ENCODE results near the gene DR1. TPM values are rescaled to one million over a fixed set of nuclear protein-coding genes. Genes with fewer than 3 reads are reported as not detected.
A peak's percentile ranks its signal among the peaks of the same experiment; 100 is the strongest.

Gene DR1
- total RNA-seq, 1 donor from 2014 or later = 78.3 TPM

- Histone ChIP-seq H2AFZ (replicated peaks) (no peak overlapping the region), H4K20me1 (ENCODE audit: low read depth) (no peaks in the 10 kb centered on the region), H3K27me3 (no peaks in the 10 kb centered on the region), H3K79me2 (ENCODE audit: low read depth) (no peaks in the 10 kb centered on the region), H3K4me3 (no peak overlapping the region), H3K9ac (no peak overlapping the region), H3K36me3 (peaks cover 4% of the 10 kb centered on the region), H3K27ac (no peak overlapping the region), H3K4me2 (no peak overlapping the region), H3K9me3 (ENCODE audit: low read depth) (no peaks in the 10 kb centered on the region), H3F3A (ENCODE audit: low read depth) (no peaks in the 10 kb centered on the region), H3K4me1 (no peaks in the 10 kb centered on the region)
- no peak for DNase-seq (ENCODE audit: low spot score)
- H3K4me3 Mint-ChIP-seq = no peak overlapping the region
- TF ChIP-seq EZH2phosphoT487 (IDR thresholded peaks at IDR 0.05) (no peak), CTCF (IDR thresholded peaks at IDR 0.05) (no peak), EZH2 (IDR thresholded peaks at IDR 0.05) (no peak)
- H3K27me3 Mint-ChIP-seq (ENCODE audit: insufficient read depth, low read depth) = no peaks in the 10 kb centered on the region
- no peaks in the 10 kb centered on the region for H3K9me3 Mint-ChIP-seq
- peaks cover 2% of the 10 kb centered on the region for H3K36me3 Mint-ChIP-seq
- no peaks in the 10 kb centered on the region for H3K4me1 Mint-ChIP-seq
- H3K27ac Mint-ChIP-seq = no peak overlapping the region
Observed at GRCh38 chr1:93302078-93302477, 43.6 kb upstream of the DR1 start.

GRCh38 chr1:93304716-93305138 is 41.0 kb upstream of the DR1 start:
- Mint-ChIP-seq H3K4me1 (no peaks in the 10 kb centered on the region), H3K36me3 (peaks cover under 1% of the 10 kb centered on the region), H3K27me3 (ENCODE audit: insufficient read depth, low read depth) (no peaks in the 10 kb centered on the region), H3K27ac (no peak overlapping the region), H3K9me3 (no peaks in the 10 kb centered on the region), H3K4me3 (no peak overlapping the region)
- Histone ChIP-seq H3K27ac (no peak overlapping the region), H3F3A (ENCODE audit: low read depth) (no peaks in the 10 kb centered on the region), H3K36me3 (no peaks in the 10 kb centered on the region), H3K9me3 (ENCODE audit: low read depth) (no peaks in the 10 kb centered on the region), H4K20me1 (ENCODE audit: low read depth) (no peaks in the 10 kb centered on the region), H3K4me2 (no peak overlapping the region), H3K79me2 (ENCODE audit: low read depth) (no peaks in the 10 kb centered on the region), H3K4me1 (no peaks in the 10 kb centered on the region), H2AFZ (replicated peaks) (no peak overlapping the region), H3K27me3 (no peaks in the 10 kb centered on the region), H3K4me3 (no peak overlapping the region), H3K9ac (no peak overlapping the region)
- peak; percentile 69 for DNase-seq (ENCODE audit: low spot score)
- TF ChIP-seq CTCF (IDR thresholded peaks at IDR 0.05) = peak; percentile 94
- no peak for TF ChIP-seq EZH2phosphoT487 (IDR thresholded peaks at IDR 0.05)
- TF ChIP-seq EZH2 (IDR thresholded peaks at IDR 0.05) = no peak

GRCh38 chr1:93306920-93307319 is 38.8 kb upstream of the DR1 start:
- no peak overlapping the region for H3K4me3 ChIP-seq

More at GRCh38 chr1:93306920-93307319, 38.8 kb upstream of the DR1 start:
- H3K9ac ChIP-seq = no peak overlapping the region
- H3K27ac Mint-ChIP-seq = no peak overlapping the region
- H3K4me1 ChIP-seq = no peaks in the 10 kb centered on the region
- H3K4me3 Mint-ChIP-seq = no peak overlapping the region
- no peaks in the 10 kb centered on the region for H3K27me3 Mint-ChIP-seq (ENCODE audit: insufficient read depth, low read depth)
- H3K4me2 ChIP-seq = no peak overlapping the region
- no peaks in the 10 kb centered on the region for H3K27me3 ChIP-seq
- no peaks in the 10 kb centered on the region for H4K20me1 ChIP-seq (ENCODE audit: low read depth)
- H3K4me1 Mint-ChIP-seq = no peaks in the 10 kb centered on the region
- no peak overlapping the region for H3K27ac ChIP-seq
- H3F3A ChIP-seq (ENCODE audit: low read depth) = no peaks in the 10 kb centered on the region
- TF ChIP-seq EZH2 (IDR thresholded peaks at IDR 0.05) = no peak
- TF ChIP-seq EZH2phosphoT487 (IDR thresholded peaks at IDR 0.05) = no peak
- no peak for TF ChIP-seq CTCF (IDR thresholded peaks at IDR 0.05)
- H3K9me3 ChIP-seq (ENCODE audit: low read depth) = no peaks in the 10 kb centered on the region
- no peaks in the 10 kb centered on the region for H3K79me2 ChIP-seq (ENCODE audit: low read depth)
- H3K9me3 Mint-ChIP-seq = no peaks in the 10 kb centered on the region
- no peak for DNase-seq (ENCODE audit: low spot score)
- no peak overlapping the region for H2AFZ ChIP-seq (replicated peaks)
- peaks cover 8% of the 10 kb centered on the region for H3K36me3 Mint-ChIP-seq
- no peaks in the 10 kb centered on the region for H3K36me3 ChIP-seq
